NCI-H2107 treated with DMSO at 0.1 percent for 48 hours (cell line): ENCODE results near the gene ALX3.
"Not testable (repeated sequence)": the region's sequence is repeated elsewhere in the genome, so short reads cannot be mapped to it uniquely, and the experiment has no call there.

ENCODE experiments used
- DNase-seq: peaks from one replicate; lab custom pipeline; 2025; ENCODE audit not compliant: unreplicated experiment; lab: John Stamatoyannopoulos, UW

Gene ALX3

DNA sequence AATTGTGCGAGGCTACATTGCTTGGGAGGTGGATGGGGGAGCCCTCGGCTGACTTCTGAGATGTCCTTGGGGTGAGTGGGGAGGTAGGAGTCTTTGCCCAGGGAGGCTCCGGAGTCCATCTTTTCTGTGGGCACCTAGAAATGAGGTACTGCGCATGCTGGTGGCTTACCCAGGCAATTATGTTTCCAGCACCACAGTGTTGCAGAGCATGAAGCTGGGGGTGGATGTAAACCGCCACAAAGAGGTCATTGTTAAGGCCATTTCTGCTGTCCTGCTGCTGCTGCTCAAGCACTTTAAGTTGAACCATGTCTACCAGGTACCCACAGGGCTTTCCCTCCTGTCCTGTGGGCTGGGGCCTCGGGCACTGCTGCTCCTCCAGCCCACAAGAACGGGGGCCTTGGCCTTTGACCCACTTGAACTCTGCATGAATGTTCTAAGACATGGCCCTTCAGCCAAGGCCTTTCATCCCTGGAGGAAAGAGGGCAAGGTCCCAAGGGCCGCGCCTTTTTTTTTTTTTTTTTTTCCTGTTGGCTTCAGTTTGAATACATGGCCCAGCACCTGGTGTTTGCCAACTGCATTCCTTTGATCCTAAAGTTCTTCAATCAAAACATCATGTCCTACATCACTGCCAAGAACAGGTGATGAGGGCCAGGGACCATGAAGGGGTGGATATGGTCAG is 21.4 kb downstream of the ALX3 start:
- DNase-seq = no peak

DNA sequence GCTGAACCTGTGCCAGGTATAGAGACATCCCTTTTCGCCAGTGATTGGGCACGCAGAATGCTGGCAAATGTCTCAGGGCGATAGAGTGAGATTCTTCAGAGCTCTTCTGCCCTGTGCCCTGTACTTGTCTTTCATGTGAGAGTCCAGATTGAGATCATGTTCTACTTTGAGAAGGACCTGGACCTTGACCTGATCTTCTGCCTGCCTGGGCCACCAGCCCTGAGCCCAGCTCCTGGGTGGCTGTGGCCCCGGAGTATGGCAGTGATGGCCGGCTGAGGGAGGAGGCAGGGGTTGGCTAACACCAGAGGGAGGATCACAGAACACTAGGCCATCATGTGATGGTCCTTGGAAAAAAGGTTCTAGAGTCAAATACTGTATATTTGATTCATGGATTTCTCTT is 22.2 kb downstream of the ALX3 start:
- DNase-seq = no peak

DNA sequence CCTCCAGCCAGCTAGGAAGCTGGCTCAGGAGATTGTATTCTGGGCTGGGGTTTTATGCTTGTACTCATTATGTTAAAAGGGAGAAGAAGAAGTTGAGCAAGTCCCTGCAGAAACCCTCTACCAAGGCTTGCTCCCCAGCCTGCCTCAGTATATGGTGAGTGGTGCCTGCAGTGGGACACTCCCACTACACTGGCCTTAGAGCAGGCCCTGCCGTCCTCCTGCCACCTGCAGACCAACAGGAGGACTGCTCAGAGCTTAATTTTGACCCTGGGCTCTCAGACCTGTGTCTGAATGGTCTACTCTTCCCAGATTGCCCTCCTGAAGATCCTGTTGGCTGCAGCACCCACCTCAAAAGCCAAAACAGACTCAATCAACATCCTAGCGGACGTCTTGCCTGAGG is 23.0 kb downstream of the ALX3 start:
- no peak for DNase-seq

DNA sequence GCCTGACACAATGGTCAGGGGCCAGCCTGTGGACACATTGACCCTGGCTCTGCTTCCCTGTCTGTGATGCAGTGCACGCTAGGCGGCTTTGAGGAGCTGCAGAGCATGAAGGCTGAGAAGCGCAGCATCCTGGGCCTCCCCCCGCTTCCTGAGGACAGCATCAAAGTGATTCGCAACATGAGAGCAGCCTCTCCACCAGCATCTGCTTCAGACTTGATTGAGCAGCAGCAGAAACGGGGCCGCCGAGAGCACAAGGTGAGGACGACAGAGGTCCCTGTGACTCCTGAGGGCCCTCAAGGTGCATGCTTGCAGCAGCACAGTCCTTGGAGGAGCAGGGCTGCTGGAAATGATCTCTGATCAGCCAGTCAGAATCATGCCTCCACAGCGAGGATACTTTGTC is 27.5 kb downstream of the ALX3 start:
- no peak for DNase-seq

DNA sequence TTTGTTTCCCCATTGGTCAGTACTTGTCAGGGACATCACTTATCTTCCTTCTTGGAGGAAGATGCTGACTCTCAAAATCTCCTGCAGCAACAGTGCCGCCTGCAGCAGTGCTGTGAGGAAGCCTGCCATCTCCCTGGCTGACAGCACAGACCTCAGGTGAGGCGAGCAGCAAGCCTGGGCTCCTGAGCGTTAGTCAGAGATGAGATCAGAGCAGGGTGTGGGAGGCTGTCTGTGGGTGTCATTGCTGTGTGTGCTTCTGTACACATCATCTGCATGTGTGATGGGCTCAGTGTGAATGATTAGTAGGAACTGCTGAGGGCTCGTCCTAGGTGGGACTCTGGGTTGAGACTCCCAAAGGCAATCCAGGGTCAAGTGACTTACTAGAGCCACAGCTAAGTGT is 29.9 kb downstream of the ALX3 start:
- DNase-seq = no peak

DNA sequence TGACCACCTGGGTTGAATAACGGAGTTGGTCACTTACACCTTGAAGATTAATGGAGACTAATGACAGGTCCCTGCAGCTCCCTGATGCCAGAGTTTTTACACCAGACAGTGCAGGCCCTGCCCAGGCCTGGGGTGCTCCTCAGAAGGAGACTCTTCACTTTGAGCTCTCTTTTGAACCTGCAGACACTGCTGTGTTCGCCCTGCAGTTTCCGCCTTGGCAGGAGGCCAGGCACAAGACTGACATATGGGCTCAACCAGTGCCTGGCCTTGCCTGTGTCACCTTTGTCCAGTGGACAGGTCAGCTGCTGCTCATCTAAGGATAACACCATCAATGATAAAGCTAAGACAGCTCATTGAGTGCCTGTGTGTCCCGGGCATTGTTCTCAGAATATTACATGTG is 30.8 kb downstream of the ALX3 start:
- no peak for DNase-seq

DNA sequence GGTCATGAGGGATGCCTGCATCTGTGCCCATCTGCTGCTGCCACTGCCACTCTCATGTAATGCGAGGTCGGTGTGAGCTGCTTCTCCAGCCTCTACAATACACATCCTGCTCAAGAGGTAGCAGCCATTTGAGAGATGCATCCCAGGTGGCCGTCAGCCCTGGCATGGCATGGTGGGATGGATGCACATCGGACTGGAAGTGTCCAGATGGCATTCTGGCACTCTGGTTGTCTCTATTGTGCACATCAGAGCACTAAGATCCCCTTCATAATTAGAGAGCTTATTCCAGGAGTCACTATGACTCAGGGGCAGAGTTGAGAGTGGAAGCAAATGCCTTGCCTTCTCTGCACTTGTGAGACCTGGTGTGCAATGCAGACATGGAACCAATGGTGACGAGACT is 32.2 kb downstream of the ALX3 start:
- no peak for DNase-seq

DNA sequence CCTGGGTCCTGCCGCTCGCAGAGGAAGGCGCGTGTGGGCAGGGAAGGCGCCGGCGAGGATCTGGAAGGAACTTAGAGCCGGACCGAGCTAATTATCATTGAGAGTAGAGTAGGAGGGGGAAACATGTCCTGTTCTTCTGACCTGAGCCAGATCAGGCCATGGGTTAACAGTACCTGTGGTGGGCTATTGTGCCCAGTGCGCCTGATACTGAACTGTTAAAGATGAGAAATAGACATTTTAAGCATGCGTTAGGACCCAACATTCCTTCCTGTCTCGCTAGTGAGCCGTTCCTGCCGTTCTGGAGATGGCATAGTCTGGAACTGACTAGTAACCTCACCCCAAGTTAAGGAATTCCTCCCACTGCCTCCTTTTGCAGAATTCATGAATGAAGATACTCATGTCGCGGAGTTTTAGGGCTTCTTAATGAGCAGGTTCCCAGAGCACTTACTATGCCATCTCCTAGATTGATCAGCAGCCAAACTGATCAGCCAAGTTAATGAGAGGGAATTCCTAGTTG is 35.2 kb downstream of the ALX3 start:
- peak; percentile 47 for DNase-seq

DNA sequence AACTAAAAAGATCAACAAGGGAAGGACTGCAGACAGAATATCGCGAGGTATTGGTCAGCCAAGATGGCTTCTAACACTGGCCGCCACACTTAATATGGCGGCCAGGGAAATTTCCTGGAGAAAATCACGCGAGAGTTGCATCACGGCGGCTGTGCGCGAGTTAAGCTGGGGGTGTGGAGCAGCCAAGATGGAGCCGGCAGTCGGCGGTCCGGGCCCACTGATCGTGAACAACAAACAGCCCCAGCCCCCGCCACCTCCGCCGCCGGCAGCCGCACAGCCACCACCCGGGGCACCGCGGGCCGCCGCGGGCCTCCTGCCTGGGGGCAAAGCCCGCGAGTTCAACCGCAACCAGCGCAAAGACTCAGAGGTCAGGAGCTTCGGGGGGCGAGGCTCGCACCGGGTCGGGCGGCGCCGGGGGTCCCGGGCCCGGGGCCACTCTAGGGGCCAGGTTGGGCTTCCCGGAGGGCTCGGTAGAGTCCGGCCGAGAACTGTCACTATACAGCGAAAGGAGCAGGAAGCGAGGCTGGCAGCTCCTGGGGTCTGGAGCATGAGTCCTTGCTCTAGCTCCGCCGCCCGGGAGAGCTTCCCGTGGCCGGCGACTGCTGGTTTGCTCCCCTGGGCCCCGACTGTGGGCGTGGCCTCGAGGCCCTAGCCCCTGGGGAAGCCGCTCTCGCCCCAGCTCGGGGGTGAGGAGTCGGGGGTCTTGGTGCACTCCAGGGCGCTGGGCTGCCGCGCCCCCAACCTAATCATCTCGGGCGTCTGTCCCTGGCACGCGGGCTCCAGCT is 35.8 kb downstream of the ALX3 start, which contains the start of gene STRIP1:
STRIP1 (plus strand) TSS at position 174 of the 785 bp plus-strand sequence; CDS start at position 188, 14 bp downstream.
- DNase-seq = peak; percentile 99

DNA sequence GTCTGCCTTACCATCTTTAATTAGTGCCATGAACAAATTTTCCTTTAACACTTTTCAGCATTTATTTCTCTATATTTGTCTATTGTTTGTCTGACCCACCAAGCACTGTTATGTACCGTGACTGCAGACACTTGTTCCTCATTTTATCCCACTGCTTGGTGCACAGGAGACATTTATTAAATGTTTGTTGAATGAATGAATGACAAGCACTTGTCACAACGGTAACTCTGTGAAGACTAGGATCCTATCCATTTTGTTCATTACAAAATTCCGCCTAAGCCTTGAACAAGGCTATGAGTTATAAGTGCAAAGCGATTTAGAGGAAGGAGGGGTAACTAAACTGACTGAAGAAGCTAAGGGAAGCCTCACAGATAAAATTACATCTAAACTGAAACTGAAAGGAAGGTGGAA is 36.4 kb downstream of the ALX3 start:
- no peak for DNase-seq

DNA sequence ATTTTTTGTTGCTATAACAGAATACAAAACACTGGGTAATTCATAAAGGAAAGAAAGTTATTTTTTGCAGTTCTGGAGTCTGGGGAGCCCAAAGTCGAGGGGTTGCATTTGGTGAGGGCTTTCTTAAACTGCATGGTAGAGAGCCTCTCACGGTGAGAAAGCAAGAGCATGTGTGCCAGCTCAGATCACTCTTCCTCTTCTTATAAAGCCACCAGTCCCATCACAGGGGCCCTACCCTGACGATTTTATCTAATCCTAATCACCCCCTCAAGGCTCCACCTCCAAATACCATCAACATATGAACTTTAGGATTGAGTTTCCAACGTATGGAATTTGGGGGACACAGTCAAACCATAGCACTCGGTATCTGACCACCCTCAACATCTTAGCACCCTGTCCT is 37.1 kb downstream of the ALX3 start:
- DNase-seq = no peak

DNA sequence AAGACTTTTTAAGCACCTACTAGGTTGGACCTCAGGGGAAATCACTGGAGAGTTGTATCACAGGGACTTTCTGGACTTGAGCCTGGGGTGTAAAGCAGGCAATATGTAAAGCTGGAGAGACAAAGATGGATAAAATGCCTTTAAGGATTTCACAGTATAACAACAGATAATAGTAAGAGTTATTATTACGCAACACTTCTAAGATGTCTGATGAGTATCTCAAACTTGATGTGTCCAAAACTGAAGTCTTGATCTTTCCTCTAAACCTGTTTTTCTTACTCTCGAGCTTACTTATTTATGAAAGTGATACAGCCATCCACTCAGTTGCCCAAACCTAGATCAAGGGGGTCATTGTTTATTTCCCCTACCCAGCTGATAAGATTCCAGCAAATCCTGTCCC is 38.1 kb downstream of the ALX3 start:
- no peak for DNase-seq

DNA sequence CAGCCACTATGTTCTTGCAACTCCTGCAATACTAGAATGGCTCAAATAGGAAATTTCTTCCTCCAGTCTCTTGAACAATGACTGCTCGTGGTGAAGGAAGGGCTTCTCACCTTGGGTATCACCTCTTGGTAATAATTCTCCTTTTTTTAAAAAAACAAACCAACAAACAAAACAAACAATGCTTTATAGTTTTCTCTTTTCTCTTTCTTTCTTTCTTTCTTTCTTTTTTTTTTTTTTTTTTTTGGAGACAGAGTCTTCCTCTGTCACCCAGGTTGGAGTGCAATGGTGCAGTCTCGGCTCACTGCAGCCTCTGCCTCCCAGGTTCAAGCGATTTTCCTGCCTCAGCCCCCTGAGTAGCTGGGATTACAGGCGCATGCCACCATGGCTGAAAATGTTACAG is 39.8 kb downstream of the ALX3 start:
- DNase-seq = not testable (repeated sequence)

DNA sequence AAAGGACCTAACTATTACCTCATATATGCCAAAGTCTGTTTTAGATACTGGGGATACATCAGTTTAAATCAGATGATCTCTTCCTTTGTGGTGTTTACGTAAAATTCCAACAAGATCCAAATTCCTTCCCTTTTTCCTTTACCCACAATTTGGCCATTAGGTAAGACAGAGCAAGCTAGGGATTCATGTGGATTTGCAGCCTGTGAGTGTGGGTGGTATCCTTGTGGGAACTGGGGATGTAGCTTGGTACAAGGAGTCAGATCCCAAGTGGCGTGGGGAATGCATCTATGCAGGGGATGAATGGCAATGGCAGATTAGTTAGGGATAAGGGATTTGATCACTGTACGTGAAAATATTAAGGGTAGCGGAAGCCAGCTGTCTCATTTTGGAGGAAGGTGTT is 45.9 kb downstream of the ALX3 start:
- no peak for DNase-seq

DNA sequence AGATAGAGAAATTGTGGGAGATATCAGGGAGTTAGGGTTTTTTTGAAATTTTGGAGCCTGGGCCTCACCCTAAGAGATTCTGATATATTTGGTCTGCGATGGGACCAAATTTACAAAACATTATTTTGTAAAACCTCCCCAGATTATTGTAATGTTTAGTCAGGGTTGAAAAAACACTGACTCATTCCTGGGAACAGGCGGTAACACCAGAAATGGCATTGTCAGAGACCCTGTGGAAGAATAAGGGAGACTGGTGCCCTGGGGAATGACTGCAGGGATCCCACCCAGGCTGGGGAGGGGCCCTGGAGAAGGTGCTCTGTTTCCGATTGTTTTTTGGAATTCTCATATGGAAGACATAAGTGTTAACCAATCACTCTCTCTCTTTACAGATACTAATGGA is 49.2 kb downstream of the ALX3 start:
- DNase-seq = no peak

DNA sequence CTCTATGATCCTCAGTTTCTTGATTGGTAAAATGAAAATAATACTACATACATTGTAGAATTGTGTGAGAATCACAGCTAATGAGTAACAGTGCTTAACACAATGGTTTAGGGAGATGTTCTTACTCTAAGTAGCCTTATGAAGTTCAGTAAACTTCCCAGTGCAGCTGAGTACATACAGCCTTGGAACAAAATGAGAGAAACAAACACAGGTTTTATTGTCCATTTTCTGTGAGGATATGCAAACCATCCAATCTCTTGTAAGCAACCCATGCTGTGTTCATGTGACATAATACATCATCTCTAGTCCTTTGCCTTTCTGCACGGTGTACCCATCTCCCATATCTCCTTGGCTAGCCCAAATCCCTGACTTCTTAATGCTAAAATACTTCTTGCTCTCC is 50.7 kb downstream of the ALX3 start:
- DNase-seq = no peak

DNA sequence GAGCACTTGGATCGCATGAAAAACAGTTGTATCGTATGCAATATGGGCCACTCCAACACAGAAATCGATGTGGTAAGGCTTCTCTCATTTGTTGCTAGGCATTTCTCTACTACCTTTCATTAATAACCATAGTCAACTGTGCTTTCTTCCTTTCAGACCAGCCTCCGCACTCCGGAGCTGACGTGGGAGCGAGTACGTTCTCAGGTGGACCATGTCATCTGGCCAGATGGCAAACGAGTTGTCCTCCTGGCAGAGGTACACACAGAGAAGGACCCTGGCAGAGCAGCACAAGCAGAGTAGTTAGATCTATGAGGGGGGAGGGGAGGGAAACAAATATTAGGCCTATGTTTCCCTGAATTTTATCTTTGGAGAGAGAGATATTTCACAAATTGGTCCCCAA is 52.1 kb downstream of the ALX3 start:
- no peak for DNase-seq

DNA sequence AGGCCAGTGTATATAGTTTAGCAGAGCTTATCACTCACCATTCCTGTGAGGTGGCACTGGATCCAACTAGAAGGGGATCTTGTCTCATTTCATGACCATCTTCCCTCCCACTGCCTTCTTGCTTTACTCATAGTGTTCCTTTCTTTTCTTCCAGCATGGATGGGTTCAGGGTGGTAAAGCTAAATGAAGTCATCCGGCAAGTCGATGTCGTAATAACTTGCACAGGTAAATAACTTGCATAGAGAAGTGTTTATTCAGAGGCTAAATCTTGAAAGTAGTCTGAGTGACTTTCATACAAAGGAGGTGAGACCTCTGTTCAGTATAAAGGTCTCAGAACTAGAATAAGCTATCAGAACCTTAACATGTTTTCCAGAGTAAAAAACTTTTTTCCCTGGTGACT is 52.7 kb downstream of the ALX3 start:
- no peak for DNase-seq

DNA sequence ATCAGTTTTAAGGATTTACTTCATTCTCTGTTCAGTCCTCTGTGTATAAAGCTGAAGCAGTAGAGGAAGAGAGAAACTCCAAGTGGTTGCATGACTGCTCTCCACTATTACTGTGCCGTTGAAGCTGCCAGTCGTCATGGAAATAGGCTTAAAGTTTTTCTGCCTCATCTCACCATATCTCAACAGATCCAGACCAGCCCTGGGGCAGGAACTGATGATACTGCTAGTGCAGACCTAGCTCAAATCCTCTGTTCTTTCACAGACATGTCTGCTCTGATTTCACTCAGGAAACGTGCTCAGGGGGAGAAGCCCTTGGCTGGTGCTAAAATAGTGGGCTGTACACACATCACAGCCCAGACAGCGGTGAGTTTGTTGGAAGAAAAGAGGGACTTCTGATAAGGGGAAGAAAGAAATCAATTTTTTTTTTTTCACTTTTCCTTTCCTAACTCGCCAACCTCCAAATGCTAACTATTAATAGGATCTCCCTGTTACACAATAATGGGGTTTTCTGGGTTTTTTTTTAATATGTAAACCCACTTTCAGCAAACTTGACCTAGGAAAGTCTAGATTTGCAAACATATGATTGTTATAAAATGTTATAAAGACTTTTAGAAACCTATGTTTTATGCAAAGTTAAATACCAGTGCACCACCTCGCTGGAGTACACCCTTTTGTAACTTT is 58.2 kb downstream of the ALX3 start:
- DNase-seq = no peak

DNA sequence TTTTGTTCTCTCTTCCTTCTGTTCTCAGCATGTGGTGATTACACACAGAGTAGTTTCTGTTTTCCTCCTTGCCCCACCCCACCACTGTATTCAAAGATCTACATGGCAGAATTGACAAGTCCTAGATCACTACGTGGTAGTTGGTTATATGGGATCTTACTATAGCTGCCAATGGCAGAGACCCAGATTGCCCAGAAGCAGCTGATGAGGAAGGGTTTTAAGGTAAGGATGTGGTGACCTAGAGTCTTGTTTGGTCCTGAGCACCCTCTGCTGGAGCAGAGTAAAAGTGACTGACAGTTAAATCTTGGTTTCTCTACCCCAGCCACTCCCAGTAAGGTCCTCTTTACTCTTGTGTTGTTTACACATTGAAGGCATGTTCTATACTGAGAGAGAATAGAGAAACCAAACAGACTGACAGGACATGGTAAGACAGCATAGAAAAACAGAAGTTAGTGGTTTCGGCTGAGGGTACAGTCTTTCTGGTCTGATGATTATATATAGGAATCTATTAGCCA is 58.9 kb downstream of the ALX3 start:
- DNase-seq = peak; percentile 53
